Measurements from ENCODE around the gene CD53.
A peak's percentile ranks its signal among the peaks of the same experiment; 100 is the strongest.

Gene CD53

DNA sequence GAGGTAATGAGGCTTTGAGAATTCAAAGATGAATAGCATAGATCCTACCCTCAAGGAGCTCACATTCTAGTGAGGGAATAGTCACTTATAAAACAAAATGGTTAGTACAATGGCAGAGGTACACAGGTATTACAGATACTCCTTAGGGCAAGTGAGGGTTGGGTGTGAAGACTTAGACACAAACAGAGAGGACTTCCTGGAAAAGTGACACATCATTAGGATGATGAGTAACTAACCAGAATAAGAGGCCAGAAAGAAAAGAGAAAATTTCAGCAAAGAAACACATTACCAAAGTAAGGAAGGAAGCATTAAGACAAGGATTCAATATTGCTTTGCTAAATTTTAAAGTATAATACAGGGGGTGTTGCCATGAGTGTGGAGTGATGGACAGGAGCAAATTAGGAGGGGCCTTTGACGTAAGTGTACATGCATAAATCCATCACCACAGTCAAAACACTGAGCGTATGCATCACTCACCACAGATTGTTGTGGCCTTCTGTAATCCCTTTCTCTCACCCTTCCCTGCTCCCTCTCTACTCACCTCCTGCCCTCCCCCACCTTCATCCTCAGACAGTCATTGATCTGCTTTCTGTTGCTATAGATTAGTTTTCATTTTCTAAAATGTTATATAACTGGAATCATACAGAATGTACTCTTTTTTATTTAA, 7.9 kb downstream of the CD53 start:
- H3K27ac ChIP-seq (ENCODE audit: low read depth, low read length, poor library complexity, severe bottlenecking), result peak overlapping the region; percentile 68
- H3F3A ChIP-seq (ENCODE audit: insufficient read depth, low read length), result 0 out of 2 replicates have a peak, but pooled peaks cover 8% of the 10 kb centered on the region
- H3K9me3 ChIP-seq (ENCODE audit: low read length), result no peaks in the 10 kb centered on the region
- peaks cover 96% of the 10 kb centered on the region for H3K79me2 ChIP-seq (ENCODE audit: insufficient read depth, low read length)
- H3K36me3 ChIP-seq (ENCODE audit: insufficient read depth, low read length), result peaks cover 57% of the 10 kb centered on the region
- no peaks in the 10 kb centered on the region for H3K27me3 ChIP-seq (ENCODE audit: insufficient read depth, low read length)
- H2AFZ ChIP-seq (ENCODE audit: low read length), result no peak overlapping the region
- no peaks in the 10 kb centered on the region for H3K9me2 ChIP-seq (ENCODE audit: low read depth, low read length)
- peaks cover 55% of the 10 kb centered on the region for H3K4me1 ChIP-seq (ENCODE audit: insufficient read depth, low read length, severe bottlenecking)
- H3K9ac ChIP-seq (ENCODE audit: low read length), result no peak overlapping the region
- H4K20me1 ChIP-seq (ENCODE audit: insufficient read depth, low read length), result no peaks in the 10 kb centered on the region
- TF ChIP-seq, protein P1, sequence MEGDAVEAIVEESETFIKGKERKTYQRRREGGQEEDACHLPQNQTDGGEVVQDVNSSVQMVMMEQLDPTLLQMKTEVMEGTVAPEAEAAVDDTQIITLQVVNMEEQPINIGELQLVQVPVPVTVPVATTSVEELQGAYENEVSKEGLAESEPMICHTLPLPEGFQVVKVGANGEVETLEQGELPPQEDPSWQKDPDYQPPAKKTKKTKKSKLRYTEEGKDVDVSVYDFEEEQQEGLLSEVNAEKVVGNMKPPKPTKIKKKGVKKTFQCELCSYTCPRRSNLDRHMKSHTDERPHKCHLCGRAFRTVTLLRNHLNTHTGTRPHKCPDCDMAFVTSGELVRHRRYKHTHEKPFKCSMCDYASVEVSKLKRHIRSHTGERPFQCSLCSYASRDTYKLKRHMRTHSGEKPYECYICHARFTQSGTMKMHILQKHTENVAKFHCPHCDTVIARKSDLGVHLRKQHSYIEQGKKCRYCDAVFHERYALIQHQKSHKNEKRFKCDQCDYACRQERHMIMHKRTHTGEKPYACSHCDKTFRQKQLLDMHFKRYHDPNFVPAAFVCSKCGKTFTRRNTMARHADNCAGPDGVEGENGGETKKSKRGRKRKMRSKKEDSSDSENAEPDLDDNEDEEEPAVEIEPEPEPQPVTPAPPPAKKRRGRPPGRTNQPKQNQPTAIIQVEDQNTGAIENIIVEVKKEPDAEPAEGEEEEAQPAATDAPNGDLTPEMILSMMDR (IDR thresholded peaks at IDR 0.05; ENCODE audit: low read length), result no peak
- H3K4me2 ChIP-seq (ENCODE audit: low read length), result no peak overlapping the region
- no peak overlapping the region for H3K4me3 ChIP-seq (ENCODE audit: low read depth, low read length, poor library complexity, severe bottlenecking)

DNA sequence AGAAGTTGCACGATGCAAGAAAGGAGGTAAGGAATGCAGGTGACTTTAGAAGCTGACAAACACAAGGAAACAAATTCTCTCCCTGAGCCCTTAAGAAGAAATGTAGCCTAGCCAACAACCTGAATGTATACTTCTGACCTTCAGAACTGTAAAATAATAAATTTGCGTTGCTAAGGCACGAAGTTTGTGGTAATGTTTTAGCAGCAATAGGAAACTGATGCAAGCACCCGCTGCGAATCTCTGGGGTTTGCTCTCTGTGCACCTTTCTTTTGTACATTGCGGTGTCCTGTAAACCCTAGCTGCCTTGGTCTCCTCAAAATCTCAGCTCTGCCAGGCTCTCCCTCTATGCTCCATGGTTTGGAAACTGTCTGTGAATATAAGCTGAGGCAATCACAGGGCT, 15.1 kb downstream of the CD53 start:
- peaks cover 18% of the 10 kb centered on the region for H3K4me1 ChIP-seq (ENCODE audit: insufficient read depth, low read length, severe bottlenecking)
- H3K79me2 ChIP-seq (ENCODE audit: insufficient read depth, low read length), result peaks cover 68% of the 10 kb centered on the region
- TF ChIP-seq EZH2 (IDR thresholded peaks at IDR 0.05; ENCODE audit: borderline replicate concordance, low read length), result no peak
- TF ChIP-seq, protein P1 (IDR thresholded peaks at IDR 0.05; ENCODE audit: low read length), result no peak
- H3K27ac ChIP-seq (ENCODE audit: low read depth, low read length, poor library complexity, severe bottlenecking), result no peak overlapping the region
- H3K9ac ChIP-seq (ENCODE audit: low read length), result no peak overlapping the region
- H3K4me2 ChIP-seq (ENCODE audit: low read length), result peak overlapping the region; percentile 1; the same call in 1 of the 2 replicates
- no peaks in the 10 kb centered on the region for H4K20me1 ChIP-seq (ENCODE audit: insufficient read depth, low read length)
- H2AFZ ChIP-seq (ENCODE audit: low read length), result no peak overlapping the region
- no peaks in the 10 kb centered on the region for H3F3A ChIP-seq (ENCODE audit: insufficient read depth, low read length)
- H3K9me3 ChIP-seq (ENCODE audit: low read length), result no peaks in the 10 kb centered on the region
- H3K36me3 ChIP-seq (ENCODE audit: insufficient read depth, low read length), result peaks cover 39% of the 10 kb centered on the region
- no peaks in the 10 kb centered on the region for H3K27me3 ChIP-seq (ENCODE audit: insufficient read depth, low read length)
- H3K4me3 ChIP-seq (ENCODE audit: low read depth, low read length, poor library complexity, severe bottlenecking), result no peak overlapping the region
- no peaks in the 10 kb centered on the region for H3K9me2 ChIP-seq (ENCODE audit: low read depth, low read length)

DNA sequence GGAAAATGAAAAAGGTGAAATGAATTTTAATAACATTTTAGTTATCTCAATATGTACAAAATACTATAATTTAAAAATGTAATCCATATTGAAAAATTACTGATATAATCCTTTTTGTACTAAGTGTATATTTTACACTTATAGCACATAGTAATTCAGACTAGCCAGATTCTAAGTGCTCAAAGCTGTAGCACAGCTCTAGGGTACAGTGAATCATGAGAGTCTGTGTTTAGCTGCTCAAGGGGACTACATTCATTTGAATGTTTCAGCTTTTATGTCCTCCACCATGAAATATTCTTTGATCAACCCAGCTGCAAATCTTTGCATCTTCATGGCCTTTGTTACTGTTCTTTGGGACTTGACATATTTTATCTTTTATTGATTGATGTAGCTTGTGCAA, 15.7 kb downstream of the CD53 start:
- Histone ChIP-seq H3K9me2 (ENCODE audit: low read depth, low read length) (no peaks in the 10 kb centered on the region), H4K20me1 (ENCODE audit: insufficient read depth, low read length) (no peaks in the 10 kb centered on the region), H3F3A (ENCODE audit: insufficient read depth, low read length) (no peaks in the 10 kb centered on the region), H2AFZ (ENCODE audit: low read length) (no peak overlapping the region), H3K4me1 (ENCODE audit: insufficient read depth, low read length, severe bottlenecking) (peaks cover 18% of the 10 kb centered on the region), H3K9ac (ENCODE audit: low read length) (no peak overlapping the region), H3K27me3 (ENCODE audit: insufficient read depth, low read length) (no peaks in the 10 kb centered on the region), H3K79me2 (ENCODE audit: insufficient read depth, low read length) (peaks cover 63% of the 10 kb centered on the region), H3K36me3 (ENCODE audit: insufficient read depth, low read length) (peaks cover 45% of the 10 kb centered on the region), H3K4me3 (ENCODE audit: low read depth, low read length, poor library complexity, severe bottlenecking) (no peak overlapping the region), H3K4me2 (ENCODE audit: low read length) (no peak overlapping the region), H3K9me3 (ENCODE audit: low read length) (no peaks in the 10 kb centered on the region), H3K27ac (ENCODE audit: low read depth, low read length, poor library complexity, severe bottlenecking) (no peak overlapping the region)
- no peak for TF ChIP-seq EZH2 (IDR thresholded peaks at IDR 0.05; ENCODE audit: borderline replicate concordance, low read length)
- TF ChIP-seq, protein P1 (IDR thresholded peaks at IDR 0.05; ENCODE audit: low read length), result no peak
